Fibroblast of lung (primary cell): ENCODE results near the gene ZNF354C.

ENCODE experiments used
- CTCF ChIP-seq, 2 donors: IDR thresholded peaks in 1 of 2; conservative IDR thresholded peaks in 1 of 2; 1 replicate in 1 of 2; 2 replicates in 1 of 2; pipeline ENCODE4 v1.5.1; 2011 to 2012; ENCODE audit warnings: low read length in 2 of 2, control low read depth in 1 of 2, inconsistent platforms in 1 of 2, low read depth in 1 of 2, mild to moderate bottlenecking in 1 of 2
- EZH2 ChIP-seq: IDR thresholded peaks from 2 replicates; pipeline ENCODE4 v1.5.1; 2012; ENCODE audit warnings: low read length, control low read depth, mild to moderate bottlenecking; ENCODE audit errors: missing control alignments

DNA sequence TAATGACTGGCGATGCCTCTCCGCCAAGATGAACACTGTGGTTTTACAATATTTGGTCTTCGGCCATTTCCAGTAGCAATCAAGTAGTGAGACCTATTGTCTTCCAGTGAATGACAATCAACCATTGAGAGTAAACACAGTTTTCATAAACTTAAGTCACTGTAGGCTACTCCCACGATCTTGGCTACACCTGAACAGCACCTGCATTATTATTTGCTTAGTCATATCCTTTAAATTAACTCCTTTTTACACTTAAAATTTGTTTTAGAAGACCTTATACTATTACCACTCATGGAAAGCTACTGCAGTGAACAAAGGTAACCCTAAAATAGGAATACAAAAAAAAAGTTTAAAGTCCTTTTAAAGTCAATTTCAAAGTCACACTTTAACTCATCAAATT, 58.2 kb downstream of the ZNF354C start:
- TF ChIP-seq CTCF (conservative IDR thresholded peaks at IDR 0.05 in 1 of 2, IDR thresholded peaks at IDR 0.05 in 1 of 2; ENCODE audit: low read depth in 1 of 2, low read length in 2 of 2) (no peak), EZH2 (no peak)
